A204.1 (cell line): ENCODE measurements around the gene KIF1C.
"Not testable (repeated sequence)": the region's sequence is repeated elsewhere in the genome, so short reads cannot be mapped to it uniquely, and the experiment has no call there.

Experiments used
- FAIRE-seq: peaks from 2 replicates; lab custom pipeline; 2012; peaks lifted over from hg19 to GRCh38; lab: Jason Lieb, UNC

KIF1C gene

DNA sequence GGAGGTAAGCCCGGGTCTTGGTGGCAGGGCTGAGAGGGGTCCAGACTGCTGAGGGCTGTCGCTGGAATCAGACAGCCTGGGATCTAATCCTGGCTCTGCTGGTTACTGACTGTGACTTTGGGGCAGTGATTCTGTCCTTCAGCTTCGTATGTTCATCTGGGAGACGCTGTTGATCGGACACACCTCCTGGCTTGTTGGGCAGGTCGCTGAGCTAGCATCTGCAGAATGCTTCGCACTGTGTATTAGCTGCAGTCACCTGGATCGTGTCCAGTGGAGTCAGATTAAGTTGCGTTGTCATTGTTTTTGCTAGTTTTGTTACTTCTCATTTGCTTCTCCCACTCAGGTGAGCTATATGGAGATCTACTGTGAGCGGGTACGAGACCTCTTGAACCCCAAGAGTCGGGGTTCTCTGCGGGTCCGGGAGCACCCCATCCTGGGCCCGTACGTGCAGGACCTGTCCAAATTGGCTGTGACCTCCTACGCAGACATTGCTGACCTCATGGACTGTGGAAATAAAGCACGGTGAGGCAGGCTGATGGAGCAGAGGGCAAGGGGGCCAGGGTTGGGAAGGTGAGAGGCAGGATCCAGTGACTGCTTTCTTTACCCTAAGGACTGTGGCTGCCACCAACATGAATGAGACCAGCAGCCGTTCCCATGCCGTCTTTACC lies 4.5 kb downstream of the KIF1C start:
- no peak for FAIRE-seq

DNA sequence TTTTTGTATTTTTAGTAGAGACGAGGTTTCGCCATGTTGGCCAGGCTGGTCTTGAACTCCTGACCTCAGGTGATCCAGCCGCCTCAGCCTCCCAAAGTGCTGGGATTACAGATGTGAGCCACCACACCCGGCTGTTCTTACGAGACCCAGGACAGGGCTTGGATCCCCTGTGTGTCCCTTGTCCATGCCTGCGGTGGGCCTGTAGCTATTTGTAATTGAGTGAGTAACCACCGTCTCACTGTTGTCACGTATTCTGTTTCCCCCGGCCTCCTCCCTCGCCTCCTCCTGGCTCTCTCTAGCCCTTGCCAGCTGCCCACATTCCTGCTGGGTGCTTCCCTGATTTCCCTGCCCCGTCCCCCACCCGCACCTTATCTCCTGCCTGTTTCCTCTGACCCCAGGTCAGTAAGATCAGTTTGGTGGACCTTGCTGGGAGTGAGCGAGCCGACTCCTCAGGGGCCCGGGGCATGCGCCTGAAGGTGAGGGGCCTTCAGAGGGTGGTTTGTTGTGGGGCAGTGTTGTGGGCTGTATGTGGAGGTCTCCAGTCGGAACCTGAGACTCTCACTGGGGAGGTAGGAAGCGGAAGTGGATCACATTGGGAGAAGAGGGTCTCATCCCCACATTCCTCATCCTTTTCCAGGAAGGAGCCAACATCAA lies 5.6 kb downstream of the KIF1C start:
- FAIRE-seq, result no peak

DNA sequence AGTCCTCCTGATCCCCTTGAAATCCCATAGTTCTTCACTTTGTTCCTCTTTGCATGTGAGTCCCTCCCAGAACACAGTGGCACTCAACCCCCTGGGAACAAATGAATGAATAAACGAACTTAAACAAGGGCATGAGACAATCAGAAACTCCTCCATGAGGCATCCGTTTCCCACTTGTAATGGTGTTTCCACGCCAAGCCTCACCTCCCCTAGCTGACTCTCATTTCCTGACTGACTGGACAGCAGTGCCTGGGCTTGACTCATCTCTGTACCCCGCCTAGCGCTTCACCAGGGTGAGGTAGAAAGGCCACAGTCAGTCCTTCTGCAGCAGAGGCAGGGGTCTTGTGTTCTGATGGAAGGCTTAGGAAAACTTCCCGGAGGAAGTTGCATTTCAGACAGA lies 14.2 kb downstream of the KIF1C start:
- FAIRE-seq, result no peak

DNA sequence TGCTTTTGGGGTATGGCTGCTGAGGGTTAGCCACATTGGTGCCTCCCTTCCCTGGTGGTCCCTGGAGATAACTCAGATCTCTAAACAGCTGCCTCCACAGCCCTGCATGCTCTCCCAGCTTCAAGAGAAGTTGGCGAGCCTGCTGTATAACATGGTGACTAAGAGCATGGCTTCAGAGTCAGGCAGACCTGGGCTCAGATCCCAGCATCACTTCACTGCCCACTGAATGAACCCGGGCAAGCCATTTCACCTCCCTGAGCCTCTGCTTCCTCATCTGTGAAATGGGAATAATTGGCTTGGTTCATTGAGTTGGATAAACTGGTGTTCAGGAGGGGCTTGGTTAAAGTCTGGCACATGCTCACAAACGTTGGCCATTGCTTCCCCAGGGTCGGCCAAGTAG lies 16.6 kb downstream of the KIF1C start:
- FAIRE-seq, result no peak

DNA sequence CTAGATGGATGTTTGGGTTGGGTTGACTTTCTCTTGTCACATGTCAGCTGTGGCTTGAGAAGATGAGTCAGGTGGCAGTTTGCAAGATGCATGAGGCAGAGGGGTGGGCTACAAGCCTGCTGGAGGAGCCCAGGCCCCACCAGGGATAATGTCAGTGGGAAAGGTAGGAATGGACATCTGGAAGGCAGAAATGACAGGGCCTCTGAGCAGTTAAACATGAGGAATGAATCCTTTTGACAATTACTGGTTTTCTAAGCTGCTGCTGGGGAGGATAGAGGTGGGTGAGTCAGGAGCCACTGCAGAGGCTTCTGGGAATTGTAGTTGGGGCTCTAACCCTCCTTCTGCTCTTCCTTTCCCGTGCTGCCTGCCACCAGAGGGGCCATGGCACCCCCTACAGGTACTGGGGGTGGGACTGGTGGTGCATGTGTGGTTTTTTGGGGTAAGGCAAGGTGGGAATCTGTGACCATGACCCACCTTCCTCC lies 21.8 kb downstream of the KIF1C start:
- no peak for FAIRE-seq

DNA sequence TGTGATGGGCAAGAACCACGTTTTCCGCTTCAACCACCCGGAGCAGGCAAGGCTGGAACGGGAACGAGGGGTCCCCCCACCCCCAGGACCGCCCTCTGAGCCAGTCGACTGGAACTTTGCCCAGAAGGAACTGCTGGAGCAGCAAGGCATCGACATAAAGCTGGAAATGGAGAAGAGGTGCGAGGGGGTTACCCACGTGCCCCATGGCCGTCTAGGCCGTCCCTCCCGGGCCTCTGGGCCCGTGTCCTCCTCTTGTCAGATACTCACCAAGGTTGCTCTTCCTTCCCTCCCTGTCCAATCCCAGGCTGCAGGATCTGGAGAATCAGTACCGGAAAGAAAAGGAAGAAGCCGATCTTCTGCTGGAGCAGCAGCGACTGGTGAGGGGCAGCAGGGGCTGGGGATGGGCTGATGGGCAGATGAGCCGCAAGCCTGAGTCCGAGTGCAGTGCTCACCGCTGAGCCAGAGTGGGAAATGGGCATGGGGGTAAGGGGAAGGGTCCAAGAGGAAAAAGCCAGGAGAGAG lies 22.8 kb downstream of the KIF1C start:
- no peak for FAIRE-seq

DNA sequence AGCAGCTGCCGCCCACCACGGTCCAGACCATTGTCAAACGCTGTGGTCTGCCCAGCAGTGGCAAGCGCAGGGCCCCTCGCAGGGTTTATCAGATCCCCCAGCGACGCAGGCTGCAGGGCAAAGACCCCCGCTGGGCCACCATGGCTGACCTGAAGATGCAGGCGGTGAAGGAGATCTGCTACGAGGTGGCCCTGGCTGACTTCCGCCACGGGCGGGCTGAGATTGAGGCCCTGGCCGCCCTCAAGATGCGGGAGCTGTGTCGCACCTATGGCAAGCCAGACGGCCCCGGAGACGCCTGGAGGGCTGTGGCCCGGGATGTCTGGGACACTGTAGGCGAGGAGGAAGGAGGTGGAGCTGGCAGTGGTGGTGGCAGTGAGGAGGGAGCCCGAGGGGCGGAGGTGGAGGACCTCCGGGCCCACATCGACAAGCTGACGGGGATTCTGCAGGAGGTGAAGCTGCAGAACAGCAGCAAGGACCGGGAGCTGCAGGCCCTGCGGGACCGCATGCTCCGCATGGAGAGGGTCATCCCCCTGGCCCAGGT lies 24.5 kb downstream of the KIF1C start:
- no peak for FAIRE-seq

DNA sequence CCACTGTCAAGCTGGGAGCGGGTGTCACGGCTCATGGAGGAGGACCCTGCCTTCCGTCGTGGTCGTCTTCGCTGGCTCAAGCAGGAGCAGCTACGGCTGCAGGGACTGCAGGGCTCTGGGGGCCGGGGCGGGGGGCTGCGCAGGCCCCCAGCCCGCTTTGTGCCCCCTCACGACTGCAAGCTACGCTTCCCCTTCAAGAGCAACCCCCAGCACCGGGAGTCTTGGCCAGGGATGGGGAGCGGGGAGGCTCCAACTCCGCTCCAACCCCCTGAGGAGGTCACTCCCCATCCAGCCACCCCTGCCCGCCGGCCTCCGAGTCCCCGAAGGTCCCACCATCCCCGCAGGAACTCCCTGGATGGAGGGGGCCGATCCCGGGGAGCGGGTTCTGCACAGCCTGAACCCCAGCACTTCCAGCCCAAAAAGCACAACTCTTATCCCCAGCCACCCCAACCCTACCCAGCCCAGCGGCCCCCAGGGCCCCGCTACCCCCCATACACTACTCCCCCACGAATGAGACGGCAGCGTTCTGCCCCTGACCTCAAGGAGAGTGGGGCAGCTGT lies 25.9 kb downstream of the KIF1C start:
- no peak for FAIRE-seq

DNA sequence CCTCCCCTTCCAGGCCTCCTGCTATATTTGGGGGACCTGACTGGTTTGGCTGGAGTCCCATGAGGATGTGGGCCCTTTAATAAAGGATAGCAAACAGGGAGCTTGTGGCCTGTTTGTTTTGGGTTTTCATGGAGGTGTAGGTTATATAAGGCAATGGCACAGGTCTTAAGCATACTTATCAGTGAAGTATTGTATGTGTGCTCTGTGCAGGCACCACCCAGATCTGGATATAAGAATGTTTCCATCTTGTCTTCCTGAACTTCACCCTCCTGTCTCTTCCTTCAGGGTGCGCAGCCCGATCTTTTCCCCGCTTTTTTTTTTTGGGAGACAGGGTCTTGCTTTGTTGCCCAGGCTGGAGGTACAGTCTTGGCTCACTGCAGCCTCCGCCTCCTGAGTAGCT lies 26.9 kb downstream of the KIF1C start:
- FAIRE-seq, result no peak

DNA sequence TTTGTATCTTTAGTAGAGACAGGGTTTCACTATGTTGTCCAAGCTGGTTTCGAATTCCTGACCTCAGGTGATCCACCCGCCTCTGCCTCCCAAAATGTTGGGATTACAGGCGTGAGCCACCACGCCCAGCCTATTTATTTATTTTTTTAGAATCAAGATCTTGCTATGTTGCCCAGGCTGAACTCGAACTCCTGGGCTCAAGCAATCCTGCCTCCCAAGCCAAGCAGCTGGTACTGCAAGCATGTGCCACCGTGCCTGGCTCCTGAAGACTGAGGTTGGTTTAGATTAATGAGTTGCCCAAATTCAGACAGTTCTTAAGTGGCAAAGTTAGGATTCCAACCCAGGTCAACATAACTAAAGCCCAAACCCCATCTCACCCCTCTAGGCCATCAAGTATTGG lies 29.5 kb downstream of the KIF1C start:
- FAIRE-seq, result no peak

DNA sequence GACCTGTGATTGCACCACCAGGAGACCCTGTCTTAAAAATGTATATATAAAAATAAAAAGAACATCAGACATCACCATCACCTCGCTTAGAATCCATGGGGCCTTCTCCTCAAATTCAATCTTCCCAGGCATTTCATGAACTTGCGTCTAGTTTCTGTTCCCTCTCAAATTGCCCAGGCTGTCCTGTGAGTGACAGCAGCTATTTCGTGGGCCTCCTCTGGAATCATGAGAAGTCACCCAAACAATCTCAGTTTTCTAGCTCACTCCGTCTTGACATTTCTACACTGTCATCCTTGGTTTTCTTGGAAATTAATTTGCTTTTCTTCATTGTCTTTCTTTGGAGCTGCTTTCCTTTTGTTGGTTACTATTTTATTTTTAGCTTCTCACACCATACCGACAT lies 30.2 kb downstream of the KIF1C start:
- no peak for FAIRE-seq

DNA sequence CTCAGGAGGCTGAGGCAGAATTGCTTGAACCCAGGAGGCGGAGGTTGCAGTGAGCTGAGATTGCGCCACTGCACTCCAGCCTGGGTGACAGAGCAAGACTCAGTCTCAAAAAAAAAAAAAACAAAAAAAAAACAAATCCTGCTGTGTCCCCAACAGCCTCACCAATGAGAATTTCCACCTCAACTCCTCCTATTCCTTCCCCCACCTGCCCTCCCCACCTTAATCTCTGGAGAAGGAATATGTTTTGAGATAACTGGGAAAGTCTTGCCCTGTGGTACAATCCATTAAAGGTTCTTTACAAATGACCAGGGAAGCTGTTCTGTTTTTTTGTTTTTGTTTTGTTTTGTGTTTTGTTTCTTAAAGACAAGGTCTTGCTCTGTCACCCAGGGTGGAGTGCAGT lies 32.4 kb downstream of the KIF1C start:
- FAIRE-seq, result not testable (repeated sequence)

DNA sequence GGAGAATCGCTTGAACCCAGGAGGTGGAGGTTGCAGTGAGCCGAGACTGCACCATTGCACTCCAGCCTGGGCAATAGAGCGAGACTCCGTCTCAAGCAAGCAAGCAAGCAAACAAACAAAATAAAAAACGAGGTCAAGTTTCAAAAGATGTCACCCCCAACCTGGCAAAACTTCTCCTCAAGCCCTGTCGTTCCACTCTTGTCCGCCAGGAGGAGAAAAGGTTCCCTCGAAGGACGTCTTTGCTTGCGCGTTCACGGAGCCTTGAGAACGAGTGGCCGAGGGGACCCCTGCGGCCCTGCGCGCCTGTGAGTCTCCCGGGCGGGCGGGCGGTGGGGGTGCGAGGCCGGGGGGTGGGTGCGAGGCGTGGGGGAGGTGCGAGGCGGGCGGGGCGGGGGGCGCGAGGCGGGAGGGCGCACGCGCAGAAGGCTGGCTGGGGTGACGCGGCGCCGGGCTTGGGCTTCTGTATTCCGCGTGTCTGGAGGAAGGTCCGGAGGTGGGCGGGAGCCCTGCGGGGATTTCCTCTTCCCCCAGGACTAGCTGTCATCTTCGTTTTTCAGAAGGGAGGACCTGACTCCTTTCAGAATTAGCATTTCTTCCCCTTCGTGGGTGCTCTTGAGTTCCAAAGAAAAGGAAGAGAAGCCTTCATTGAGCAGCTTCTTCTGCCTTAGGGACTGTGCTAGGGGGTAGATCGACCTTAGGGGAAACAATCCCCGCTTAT lies 33.8 kb downstream of the KIF1C start:
- no peak for FAIRE-seq

DNA sequence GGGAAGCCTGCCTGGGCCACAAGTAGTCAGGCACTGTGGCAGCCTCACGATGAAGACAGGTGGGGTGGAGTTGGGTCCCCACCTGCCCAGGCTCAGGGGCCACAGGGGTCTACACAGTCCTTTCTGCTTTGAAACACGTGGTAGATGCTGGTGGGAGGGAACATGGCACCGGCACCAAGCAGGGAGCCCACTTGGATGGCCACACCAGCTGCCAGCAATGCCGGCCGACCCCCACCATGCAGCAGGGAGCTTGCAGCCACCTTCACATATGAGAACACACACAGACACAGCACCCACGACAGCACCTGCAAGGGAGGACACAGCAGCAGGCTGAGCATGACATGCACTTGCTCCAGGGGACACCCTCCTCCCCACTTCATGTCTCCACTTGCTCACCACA lies 35.1 kb downstream of the KIF1C start:
- no peak for FAIRE-seq

DNA sequence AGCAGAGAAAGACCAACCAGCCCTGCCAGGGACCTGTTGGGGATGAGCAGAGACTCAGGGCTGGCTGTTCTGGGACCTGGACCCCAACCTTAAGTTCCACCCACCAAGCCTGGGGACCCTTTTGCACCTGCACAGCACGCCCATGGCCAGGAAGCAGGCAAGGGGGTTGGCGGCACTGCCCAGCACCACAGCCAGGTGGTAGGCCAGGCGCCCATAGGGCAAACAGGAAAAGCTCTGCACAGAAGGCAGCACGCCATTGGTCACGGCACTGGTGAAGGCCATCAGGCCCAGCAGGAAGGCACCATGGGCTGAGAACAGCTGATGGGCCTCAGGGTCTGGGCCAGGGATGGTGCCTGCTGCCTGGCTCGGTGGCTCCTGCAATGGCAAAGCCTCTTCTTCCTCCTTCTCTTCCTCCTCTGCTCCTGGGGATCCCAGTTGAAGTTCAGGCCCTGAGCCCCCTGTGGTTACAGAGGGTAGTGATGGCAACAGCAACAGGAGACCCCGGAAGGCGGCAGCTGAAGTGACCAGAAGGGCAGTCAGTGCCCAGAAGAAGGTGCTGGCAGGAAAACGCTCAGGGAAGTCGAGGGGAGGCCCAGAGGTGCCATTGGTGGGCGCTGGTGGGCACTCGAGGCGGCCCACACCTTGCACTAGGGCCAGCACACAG lies 35.7 kb downstream of the KIF1C start:
- no peak for FAIRE-seq

DNA sequence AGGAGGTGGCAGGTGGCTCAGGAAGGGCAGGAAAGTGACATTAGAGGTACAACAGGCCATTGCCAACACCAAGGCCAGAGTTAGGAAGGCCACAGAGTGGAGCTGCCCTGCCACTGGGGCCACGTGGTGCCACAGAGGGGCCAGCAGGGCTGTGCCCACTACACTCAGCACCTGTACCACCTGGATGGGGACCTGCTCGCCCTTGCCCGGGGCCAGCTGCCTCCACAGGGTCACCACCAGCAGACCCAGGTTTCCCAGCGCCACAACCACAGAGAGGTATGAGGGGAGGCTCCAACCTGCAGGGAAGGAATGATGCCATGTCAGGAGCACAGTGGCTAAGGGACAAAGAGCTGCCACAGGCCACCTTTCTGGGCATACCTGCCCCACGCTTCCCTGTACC lies 36.3 kb downstream of the KIF1C start:
- FAIRE-seq, result no peak

DNA sequence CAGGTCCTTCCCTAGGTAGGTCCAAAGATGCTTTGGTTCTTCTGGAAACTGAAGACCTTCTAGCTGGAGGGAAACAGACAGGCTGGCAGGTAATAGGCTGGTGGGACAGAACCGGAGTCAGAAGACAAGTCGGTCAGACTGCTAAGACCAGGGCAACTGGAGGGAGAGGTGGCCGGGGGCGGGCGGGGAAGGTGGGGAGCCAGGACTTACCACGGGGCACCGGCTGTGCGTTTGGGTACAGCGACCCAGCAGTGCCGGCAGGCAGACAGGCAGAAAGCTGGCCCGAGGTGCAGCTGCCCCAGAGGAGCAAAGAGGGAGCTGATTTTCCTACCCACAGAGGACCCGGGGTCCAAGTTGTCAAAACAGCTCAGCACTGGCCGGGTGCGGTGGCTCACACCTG lies 36.9 kb downstream of the KIF1C start:
- no peak for FAIRE-seq

DNA sequence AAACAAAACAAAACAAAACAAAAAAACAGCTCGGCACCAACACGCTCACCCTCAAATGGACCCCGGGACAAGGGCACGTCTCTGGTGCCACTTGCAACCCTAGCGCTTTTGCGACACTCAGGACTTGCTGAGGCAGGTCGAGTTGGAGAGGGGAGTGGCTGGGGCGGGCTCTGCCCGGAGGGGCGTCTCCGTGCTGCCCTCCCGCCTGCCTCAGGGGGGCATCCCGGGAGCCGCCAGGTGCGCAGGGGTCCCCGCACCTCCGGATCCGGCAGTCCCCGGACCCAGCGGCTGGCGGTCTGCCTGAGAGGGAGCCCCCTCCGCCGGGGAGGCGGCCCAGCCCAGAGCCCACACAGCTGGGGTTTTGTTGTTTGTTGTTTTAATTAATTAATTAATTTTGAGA lies 37.6 kb downstream of the KIF1C start, which contains the start of gene SLC52A1:
SLC52A1 (minus strand) TSS at position 112 of the 400 bp plus-strand sequence. CDS start 820 bp downstream, outside the sequence.
- FAIRE-seq, result no peak

DNA sequence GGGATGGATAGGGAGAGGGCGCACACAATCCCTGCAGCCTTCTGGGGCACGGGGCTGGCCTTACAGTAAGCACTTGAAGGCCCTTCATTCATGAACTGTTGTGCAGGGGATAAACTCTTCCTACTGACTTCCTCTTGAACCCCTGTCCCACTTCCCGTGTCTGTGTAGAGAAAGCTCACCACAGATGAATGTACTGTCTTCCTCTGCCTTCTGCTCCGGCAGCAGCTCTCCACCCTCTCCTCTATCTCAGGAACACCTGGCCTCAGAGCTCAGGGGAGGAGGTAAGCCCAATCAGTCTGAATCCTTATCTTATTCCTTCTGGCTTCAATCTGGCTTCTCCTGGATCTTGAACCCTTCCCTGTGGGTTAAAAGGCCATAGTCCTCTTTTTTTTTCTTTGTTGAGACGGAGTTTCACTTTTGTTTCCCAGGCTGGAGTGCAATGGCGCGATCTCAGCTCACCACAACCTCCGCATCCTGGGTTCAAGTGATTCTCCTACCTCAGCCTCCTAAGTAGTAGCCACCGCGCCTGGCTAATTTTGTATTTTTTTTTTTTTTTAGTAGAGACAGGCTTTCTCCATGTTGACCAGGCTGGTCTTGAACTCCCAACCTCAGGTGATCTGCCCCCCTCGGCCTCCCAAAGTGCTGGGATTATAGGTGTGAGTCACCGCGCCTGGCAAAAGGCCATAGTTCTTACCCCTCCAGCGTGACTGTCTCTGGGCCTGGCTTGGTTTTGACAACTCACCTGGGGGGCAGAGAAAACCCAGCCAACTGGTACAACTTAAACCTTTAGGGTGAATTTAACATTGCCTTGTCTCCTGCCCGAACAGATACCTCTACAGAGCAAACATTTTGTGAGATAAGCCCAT lies 44.6 kb downstream of the KIF1C start:
- no peak for FAIRE-seq

DNA sequence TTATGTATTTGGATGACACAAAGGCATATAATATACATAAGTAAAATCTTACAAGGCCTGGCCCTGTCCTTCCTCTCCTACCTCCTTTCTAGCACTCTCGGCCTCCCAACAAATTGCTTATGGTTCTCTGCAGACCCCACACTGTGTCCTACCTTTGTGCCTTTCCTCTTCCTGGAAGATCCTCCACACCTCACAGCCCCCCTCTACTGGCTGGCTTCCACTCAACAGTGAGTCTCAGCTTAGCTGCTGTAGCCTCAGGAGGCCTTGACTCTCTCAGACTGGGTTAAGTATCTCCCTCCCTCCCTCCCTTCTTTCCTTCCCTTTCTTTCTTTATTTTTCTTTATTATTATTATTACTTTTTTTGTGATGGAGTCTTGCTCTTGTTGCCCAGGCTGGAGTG lies 45.8 kb downstream of the KIF1C start:
- FAIRE-seq, result no peak

DNA sequence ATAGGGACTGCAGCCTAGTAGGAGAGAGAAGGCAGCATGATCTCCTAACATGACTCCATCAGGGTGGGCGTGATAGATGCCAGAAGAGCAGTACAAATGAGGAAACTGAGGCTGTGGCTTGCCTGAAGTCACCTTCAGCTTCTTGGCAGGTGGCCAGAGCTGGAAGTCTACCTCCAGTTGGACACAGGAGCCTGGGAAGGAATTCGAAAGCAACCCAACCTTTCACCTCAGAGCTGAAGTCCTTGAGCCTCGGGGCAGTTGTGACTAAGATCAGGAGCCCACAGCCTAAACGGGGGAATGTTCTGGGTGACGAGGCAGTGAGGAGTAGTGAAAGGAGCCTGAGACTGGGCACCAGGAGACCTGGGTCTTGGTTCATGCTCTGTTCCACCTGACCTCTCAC lies 46.9 kb downstream of the KIF1C start:
- no peak for FAIRE-seq
